ENCODE measurements around the gene SMYD3.

Gene SMYD3

GRCh38 chr1:245933431-245934045 is 573.5 kb downstream of the SMYD3 start:
- DNase-seq: no peak

DNA sequence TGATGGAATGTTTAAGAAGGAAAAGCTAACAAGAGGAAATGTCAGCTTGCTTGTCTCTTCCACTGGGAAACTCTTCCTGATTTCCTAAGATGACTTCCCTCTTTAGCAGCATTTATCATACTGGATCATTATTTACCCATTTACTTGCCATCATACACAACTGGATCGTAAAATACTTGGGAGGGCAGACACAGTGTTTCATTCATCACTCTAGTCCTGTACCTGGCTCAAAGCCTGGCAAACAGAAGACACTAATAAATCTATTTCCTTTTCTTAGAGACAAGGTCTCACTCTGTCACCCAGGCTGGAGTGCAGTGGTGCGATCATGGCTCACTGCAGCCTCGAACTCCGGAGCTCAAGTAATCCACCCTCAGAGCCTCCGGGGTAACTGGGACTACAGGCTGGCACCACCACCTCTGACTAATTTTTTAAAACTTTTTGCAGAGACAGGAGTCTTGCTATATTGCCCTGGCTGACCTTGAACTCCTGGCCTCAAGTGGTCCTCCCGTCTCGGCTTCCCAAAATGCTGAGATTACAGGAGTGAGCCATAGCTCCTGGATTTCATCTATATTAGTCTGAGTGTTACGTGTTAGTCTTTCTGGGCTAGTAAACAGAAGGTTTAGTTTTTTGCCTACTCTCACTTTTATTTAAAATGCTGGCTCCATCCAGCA is 574.6 kb downstream of the SMYD3 start:
- DNase-seq: no peak

GRCh38 chr1:245931450-245931849 is 575.6 kb downstream of the SMYD3 start:
- DNase-seq: no peak

GRCh38 chr1:245929224-245929623 is 577.9 kb downstream of the SMYD3 start:
- DNase-seq: no peak

GRCh38 chr1:245926888-245927287 is 580.2 kb downstream of the SMYD3 start:
- no peak for DNase-seq

GRCh38 chr1:245923215-245923614 is 583.9 kb downstream of the SMYD3 start:
- no peak for DNase-seq

GRCh38 chr1:245921417-245921816 is 585.7 kb downstream of the SMYD3 start:
- DNase-seq: no peak

GRCh38 chr1:245917403-245917802 is 589.7 kb downstream of the SMYD3 start:
- DNase-seq: no peak

DNA sequence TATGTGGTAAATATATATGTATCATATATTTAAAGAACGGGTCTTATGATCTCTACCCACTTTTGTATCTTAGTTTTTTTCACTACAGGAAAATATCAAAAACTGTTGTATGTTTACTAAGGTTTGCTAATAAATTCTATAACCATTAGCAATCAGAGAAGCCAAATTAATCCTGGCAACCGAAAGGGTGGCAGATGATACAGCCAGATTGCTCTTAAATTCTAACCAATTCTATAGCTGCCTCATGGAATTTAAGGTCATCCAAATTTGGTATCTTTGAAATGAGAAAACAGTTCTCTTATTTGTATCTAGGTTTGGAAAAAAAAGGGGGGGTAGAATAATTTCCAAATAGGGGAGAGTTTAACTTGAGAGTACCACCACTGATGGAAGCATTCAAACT is 591.2 kb downstream of the SMYD3 start:
- no peak for DNase-seq

DNA sequence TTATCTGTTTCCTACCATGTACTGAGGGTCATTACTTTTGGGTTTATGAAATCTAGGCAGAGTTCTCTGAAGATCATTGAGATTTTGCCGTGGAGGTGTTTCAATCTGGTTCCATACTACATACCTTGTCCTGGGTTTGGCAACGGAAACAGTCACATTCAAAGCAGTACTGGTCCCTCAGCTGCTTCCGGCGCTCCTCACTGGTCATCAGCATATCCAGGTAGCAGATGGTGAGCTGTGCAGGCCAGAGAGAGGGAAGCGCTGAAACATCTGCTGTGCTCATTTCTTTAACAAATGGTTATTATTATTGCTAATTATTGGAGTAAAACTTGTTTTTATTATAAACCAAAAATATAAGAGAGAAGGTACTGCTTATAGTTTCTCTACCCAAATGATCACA is 591.7 kb downstream of the SMYD3 start:
- no peak for DNase-seq

GRCh38 chr1:245908543-245908942 is 598.5 kb downstream of the SMYD3 start:
- no peak for DNase-seq

DNA sequence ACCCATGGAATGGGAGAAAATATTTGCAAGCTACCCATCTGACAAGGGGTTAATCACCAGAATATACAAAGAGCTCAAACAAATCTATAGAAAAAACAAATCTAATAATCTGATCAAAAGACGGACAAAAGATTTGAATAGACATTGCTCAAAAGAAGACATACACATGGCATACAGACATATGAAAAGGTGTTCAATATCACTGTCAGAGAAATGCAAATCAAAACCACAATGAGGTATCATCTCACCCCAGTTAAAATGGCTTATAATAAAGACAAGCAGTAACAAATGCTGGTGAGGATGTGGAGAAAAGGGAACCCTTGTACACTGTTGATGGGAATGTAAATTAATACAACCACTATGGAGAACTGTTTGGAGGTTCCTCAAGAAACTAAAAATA is 600.9 kb downstream of the SMYD3 start:
- no peak for DNase-seq

DNA sequence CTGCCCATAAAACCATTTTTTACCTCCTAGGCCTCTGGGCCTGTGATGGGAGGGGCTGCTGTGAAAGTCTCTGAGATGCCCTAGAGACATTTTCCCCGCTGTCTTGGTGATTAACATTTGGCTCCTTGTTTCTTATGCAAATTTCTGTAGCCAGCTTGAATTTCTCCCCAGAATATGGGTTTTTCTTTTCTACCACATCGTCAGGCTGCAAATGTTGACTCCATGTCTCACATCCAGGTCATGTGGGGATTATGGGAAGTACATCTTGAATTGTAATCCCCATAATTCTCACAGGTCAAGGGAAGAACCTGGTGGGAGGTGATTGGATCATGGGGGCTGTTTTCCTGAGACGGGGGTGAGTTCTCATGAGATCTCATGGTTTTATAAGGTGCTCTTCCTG is 603.2 kb downstream of the SMYD3 start:
- DNase-seq: no peak

DNA sequence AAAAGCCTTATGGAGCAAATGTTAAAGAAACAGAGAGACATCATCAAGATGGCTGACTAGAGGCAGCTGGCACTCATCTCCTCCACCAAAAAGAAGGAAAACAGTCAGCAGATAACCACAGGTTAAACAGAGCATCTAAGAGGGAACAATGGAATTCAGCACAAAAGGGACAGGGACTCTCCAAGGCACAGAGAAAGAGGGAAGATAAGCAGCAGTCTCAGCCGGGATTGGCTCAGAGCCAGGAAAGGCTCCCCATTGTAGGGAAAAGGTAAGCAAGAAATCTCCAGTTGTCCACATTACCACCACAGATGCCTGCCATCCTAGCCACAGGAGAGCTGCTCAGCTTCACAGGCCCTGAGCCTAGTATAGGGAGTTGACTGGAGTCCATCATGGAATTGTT is 605.5 kb downstream of the SMYD3 start:
- no peak for DNase-seq

- DNase-seq: no peak
Observed at GRCh38 chr1:245901037-245901436, 606.0 kb downstream of the SMYD3 start.

- DNase-seq: no peak
Observed at GRCh38 chr1:245898581-245898980, 608.5 kb downstream of the SMYD3 start.

GRCh38 chr1:245896258-245896657 is 610.8 kb downstream of the SMYD3 start:
- DNase-seq: no peak

DNA sequence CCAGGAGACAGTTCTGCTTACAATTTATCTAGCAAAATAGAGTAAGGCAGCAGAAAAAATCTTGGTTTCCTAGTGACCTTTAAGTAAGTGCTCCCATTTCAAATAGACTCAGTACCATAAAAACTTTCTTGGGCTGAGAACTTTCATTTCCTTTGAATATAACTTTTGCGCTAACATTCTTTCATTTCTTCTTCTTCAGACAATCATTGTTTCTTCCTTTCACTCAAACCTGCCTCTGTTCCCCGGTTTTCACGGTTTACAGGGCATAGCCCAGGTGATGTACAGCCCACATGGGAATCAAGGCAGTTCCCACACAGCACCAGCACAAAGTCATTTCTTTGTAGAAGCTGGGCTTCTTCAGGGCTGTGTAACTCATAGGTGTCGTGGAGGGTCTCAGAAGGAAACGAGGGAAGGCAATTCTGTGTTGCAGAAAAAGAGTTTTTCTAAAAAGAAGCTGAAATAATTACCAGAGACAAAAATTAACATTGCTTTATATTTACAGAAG is 611.6 kb downstream of the SMYD3 start:
- no peak for DNase-seq

DNA sequence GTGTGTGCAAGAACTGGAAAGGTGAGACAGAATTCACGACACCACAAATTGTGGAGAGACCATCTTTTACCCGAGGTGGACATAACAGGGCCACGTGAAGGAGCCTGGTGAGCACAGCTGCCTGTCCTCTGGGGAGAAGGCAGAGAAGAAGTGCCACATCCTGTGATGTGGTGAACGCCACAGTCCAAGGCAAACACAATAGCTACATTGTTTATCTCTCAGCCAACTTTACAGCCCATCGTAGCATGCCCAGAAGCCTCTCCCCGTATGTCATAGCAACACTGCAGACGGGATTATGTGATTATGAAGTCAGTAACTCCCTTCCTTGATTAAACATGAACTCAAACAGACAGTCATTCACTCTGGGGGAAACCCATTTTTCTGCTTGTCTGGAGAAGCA is 612.2 kb downstream of the SMYD3 start:
- no peak for DNase-seq

- no peak for DNase-seq
Observed at GRCh38 chr1:245893025-245893424, 614.1 kb downstream of the SMYD3 start.

- no peak for DNase-seq
Observed at GRCh38 chr1:245888809-245889208, 618.3 kb downstream of the SMYD3 start.

DNA sequence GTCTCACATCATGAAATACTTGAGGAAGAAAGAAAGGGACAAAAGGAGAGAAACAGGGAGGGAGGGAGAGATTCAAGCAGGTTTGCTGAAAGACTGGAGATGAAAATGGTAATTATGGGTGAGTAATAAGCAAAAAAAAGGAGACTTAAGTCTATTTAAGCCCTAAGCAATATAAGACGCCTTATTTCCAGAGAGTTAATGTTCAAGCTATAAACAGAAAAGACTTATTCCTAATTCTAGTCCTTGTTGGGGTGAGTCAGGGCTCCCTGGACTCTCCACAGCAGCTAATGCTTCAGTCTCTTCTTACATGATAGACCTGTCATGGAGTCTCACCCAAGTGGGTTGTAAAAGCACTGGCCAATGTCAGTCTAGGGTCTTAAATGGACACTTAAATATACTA is 619.2 kb downstream of the SMYD3 start:
- no peak for DNase-seq

DNA sequence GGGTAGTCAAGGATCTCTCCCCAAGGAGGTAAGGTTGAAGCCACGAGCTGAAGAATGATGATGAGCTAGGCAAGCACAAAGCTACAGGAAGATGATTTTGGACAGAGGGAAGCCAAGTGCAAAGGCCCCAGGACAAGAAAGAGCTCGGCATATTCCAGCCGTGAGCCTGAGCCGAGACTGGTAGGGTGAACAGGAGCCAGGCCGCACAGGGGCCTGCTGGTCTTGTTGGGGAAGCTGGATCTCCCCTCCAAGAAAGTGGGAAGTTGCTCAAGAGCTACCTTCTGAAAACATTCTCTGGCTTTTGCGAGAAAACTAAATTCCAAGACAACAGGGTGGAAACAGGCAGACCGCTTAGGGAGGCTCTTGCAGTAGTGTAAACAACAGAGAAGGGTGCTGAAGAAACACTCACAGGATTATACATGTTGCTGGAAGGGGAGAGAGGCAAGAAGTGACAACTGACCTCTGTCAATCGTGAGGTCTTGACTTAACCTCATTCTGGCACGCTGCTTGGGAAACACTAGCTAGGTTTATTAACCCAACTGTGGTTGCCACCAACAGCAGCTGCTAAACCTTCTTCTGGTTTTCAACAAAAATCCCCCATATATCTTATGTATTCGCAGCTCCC is 625.2 kb downstream of the SMYD3 start:
- DNase-seq: no peak

GRCh38 chr1:245880754-245881403 is 626.2 kb downstream of the SMYD3 start:
- no peak for DNase-seq
